CD4-positive, CD25-positive, alpha-beta regulatory T cell (primary cell): ENCODE measurements around the gene CCDC9. TPM values are rescaled to one million over a fixed set of nuclear protein-coding genes. Genes with fewer than 3 reads are reported as not detected.

ENCODE experiments used
- ATAC-seq, 2 donors: fragments of 150-1000 bp; cut with Tn5 transposase; one replicate each; pipeline ENCODE4 v1.10.0; 2021; ENCODE audit warnings: low read depth in 2 of 2, moderate number of reproducible peaks in 2 of 2, moderate library complexity in 1 of 2
- DNase-seq, 3 donors: peaks; one replicate each; pipeline versions ENCODE4 v3.0.0 to v3.0.0-alpha.2; 2012 to 2022; ENCODE audit warnings: mixed read lengths in 1 of 3
- H3K27ac ChIP-seq: one replicate; pipeline ENCODE4 v1.7.0; 2013; ENCODE audit warnings: mild to moderate bottlenecking, low read length; ENCODE audit not compliant: insufficient read depth, poor library complexity, severe bottlenecking
- H3K27me3 ChIP-seq: one replicate; pipeline ENCODE4 v1.7.0; 2013; ENCODE audit warnings: low read length; ENCODE audit not compliant: control insufficient read depth, insufficient read depth
- H3K36me3 ChIP-seq: one replicate; pipeline ENCODE4 v1.7.0; 2013; ENCODE audit warnings: mild to moderate bottlenecking, low read length, moderate library complexity; ENCODE audit not compliant: control insufficient read depth, insufficient read depth
- H3K4me1 ChIP-seq: 2 replicates; pipeline ENCODE4 v1.7.0; 2013; ENCODE audit warnings: mild to moderate bottlenecking, low read length; ENCODE audit not compliant: insufficient read depth, control insufficient read depth, poor library complexity, severe bottlenecking
- H3K4me3 ChIP-seq: one replicate; pipeline ENCODE4 v1.7.0; 2013; ENCODE audit warnings: low read depth, mild to moderate bottlenecking, low read length, moderate library complexity
- H3K9me3 ChIP-seq, 2 experiments: 1 replicate in 1 of 2; 2 replicates in 1 of 2; pipeline ENCODE4 v1.7.0; 2013; ENCODE audit warnings: low read length in 2 of 2, mild to moderate bottlenecking in 1 of 2, moderate library complexity in 1 of 2; ENCODE audit not compliant: control insufficient read depth in 2 of 2
- H3K27ac Mint-ChIP-seq, 3 donors: one replicate each; pipeline ENCODE4 v1.8.0; 2020 to 2022; ENCODE audit warnings: mild to moderate bottlenecking in 3 of 3, mixed read lengths in 3 of 3, moderate library complexity in 2 of 3
- H3K27me3 Mint-ChIP-seq: one replicate; pipeline ENCODE4 v1.8.0; 2022; ENCODE audit warnings: mild to moderate bottlenecking, mixed read lengths
- H3K36me3 Mint-ChIP-seq: one replicate; pipeline ENCODE4 v1.8.0; 2020; ENCODE audit warnings: mixed read lengths
- H3K4me1 Mint-ChIP-seq, 4 donors: one replicate each; pipeline ENCODE4 v1.8.0; 2020 to 2022; ENCODE audit warnings: mixed read lengths in 4 of 4, mild to moderate bottlenecking in 1 of 4
- H3K4me3 Mint-ChIP-seq, 4 donors: one replicate each; pipeline ENCODE4 v1.8.0; 2020 to 2022; ENCODE audit warnings: mild to moderate bottlenecking in 4 of 4, mixed read lengths in 4 of 4, moderate library complexity in 3 of 4
- H3K9me3 Mint-ChIP-seq, 7 donors: one replicate each; pipeline ENCODE4 v1.8.0; 2020 to 2022; ENCODE audit warnings: mixed read lengths in 7 of 7, mild to moderate bottlenecking in 3 of 7, moderate library complexity in 2 of 7
- polyA plus RNA-seq, 4 donors: library from polyadenylated mRNA; unstranded; fragments of 300-500 nt; fragmentation: Illumina TruSeq; gene quantifications; one replicate each; pipeline ENCODE4 v1.2.3, GENCODE V29; 2021
- total RNA-seq: library from RNA; stranded (reverse); gene quantifications from one replicate; pipeline ENCODE4 v1.2.3, GENCODE V29; 2022

Gene CCDC9
- total and polyA plus RNA-seq, 5 donors from 2014 or later: 7.3 to 44.1 (median 12.7) TPM

DNA sequence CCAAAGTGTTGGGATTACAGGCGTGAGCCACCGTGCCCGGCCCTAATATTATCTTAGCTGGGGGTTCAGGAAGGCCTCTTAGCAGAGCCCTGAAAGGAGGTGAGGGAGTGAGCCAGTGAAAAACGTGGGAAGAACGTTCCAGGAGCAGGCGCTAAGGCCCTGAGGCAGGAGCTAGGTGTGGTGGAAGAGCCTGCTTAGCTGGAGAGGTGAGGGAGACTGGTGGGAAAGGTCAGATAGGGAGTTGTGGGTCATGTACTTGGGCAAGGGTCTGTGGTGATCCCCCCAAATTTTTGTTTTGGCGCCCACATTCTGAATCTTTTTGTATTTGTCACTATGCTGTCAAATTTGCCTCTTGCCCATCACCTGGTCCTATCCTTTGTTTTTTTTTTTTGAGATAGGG is 13.3 kb downstream of the CCDC9 start:
- Mint-ChIP-seq H3K4me1 (peaks cover 4 to 14% (median 5%) of the 10 kb centered on the region in 4 donors), H3K27me3 (peaks cover 7% of the 10 kb centered on the region), H3K27ac (peak overlapping the region in 1 of 3 donors; percentile 52), H3K9me3 (peaks cover 0 to 1% (median 0%) of the 10 kb centered on the region in 7 donors), H3K4me3 (peak overlapping the region in 2 of 4 donors; percentile 48 to 84), H3K36me3 (peaks cover 22% of the 10 kb centered on the region)
- Histone ChIP-seq H3K4me1 (peaks cover 14% of the 10 kb centered on the region), H3K27me3 (no peaks in the 10 kb centered on the region), H3K4me3 (no peak overlapping the region), H3K27ac (no peak overlapping the region), H3K9me3 (no peaks in the 10 kb centered on the region), H3K36me3 (peaks cover 26% of the 10 kb centered on the region)
- DNase-seq (no peak), ATAC-seq (no peak)

GRCh38 chr19:47270408-47270807 is 14.1 kb downstream of the CCDC9 start:
- no peak for ATAC-seq

DNA sequence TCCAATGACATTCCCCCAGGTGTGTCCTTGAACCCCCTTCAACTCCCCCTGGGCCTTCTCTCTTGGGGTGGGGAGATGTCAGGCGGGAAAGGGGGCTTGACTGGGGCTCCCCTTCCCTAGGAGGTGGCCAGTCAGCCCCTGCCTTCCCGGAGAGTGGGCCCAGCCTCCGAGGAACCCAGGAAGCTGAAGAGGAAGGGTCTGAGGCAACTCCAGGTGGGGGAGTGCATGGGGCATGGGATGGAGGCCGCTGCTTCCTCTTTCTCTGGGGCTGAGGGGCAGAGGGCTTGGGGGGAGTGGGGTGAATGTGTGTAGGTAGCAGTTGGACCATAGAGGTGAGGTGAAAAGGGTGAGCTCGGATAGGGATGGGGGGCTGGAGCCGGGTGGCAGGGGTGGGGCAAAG is 15.6 kb downstream of the CCDC9 start:
- peaks cover 7% of the 10 kb centered on the region for H3K27me3 Mint-ChIP-seq
- H3K27ac Mint-ChIP-seq: peak overlapping the region in 2 of 3 donors; percentile 87 to 99
- H3K4me1 Mint-ChIP-seq: peaks cover 4 to 22% (median 7%) of the 10 kb centered on the region in 4 donors
- no peak overlapping the region for H3K4me3 ChIP-seq
- H3K27me3 ChIP-seq: no peaks in the 10 kb centered on the region
- ATAC-seq: no peak
- peaks cover 0 to 1% (median 0%) of the 10 kb centered on the region in 7 donors for H3K9me3 Mint-ChIP-seq
- H3K9me3 ChIP-seq: no peaks in the 10 kb centered on the region
- DNase-seq: no peak
- H3K36me3 ChIP-seq: peaks cover 12% of the 10 kb centered on the region
- H3K4me3 Mint-ChIP-seq: peak overlapping the region in 3 of 4 donors; percentile 46 to 100 (median 87)
- no peak overlapping the region for H3K27ac ChIP-seq
- H3K4me1 ChIP-seq: peaks cover 22% of the 10 kb centered on the region
- H3K36me3 Mint-ChIP-seq: peaks cover 18% of the 10 kb centered on the region

More at GRCh38 chr19:47270408-47270807, 14.1 kb downstream of the CCDC9 start:
- no peaks in the 10 kb centered on the region for H3K27me3 ChIP-seq
- Mint-ChIP-seq H3K4me1 (peaks cover 4 to 15% (median 5%) of the 10 kb centered on the region in 4 donors), H3K4me3 (peak overlapping the region in 3 of 4 donors; percentile 36 to 89 (median 84)), H3K36me3 (peaks cover 19% of the 10 kb centered on the region), H3K9me3 (peaks cover 0 to 1% (median 0%) of the 10 kb centered on the region in 7 donors), H3K27me3 (peaks cover 7% of the 10 kb centered on the region), H3K27ac (peak overlapping the region in 1 of 3 donors; percentile 67)
- peaks cover 19% of the 10 kb centered on the region for H3K4me1 ChIP-seq
- peaks cover 20% of the 10 kb centered on the region for H3K36me3 ChIP-seq
- H3K4me3 ChIP-seq: no peak overlapping the region
- no peak overlapping the region for H3K27ac ChIP-seq
- H3K9me3 ChIP-seq: no peaks in the 10 kb centered on the region
- no peak for DNase-seq

GRCh38 chr19:47272448-47273312 is 16.4 kb downstream of the CCDC9 start:
- DNase-seq: peak in 2 of 3 donors; percentile 49 to 50
- peak overlapping the region; percentile 13 for H3K4me3 ChIP-seq

GRCh38 chr19:47273313-47274070 is 17.2 kb downstream of the CCDC9 start:
- Histone ChIP-seq H3K4me3 (peak overlapping the region; percentile 77), H3K4me1 (peaks cover 22% of the 10 kb centered on the region), H3K27ac (peak overlapping the region; percentile 97), H3K36me3 (peaks cover 7% of the 10 kb centered on the region), H3K9me3 (no peaks in the 10 kb centered on the region), H3K27me3 (no peaks in the 10 kb centered on the region)
- DNase-seq (peak; percentile 85 to 94 (median 89)), ATAC-seq (peak; percentile 58 to 61)
- Mint-ChIP-seq H3K4me3 (peak overlapping the region; percentile 97 to 100 (median 98)), H3K27me3 (peaks cover 7% of the 10 kb centered on the region), H3K36me3 (peaks cover 9% of the 10 kb centered on the region), H3K4me1 (peaks cover 4 to 26% (median 7%) of the 10 kb centered on the region in 4 donors), H3K9me3 (peaks cover 0 to 1% (median 0%) of the 10 kb centered on the region in 7 donors), H3K27ac (peak overlapping the region; percentile 97 to 99 (median 99))

More at GRCh38 chr19:47272448-47273312, 16.4 kb downstream of the CCDC9 start:
- H3K36me3 Mint-ChIP-seq: peaks cover 15% of the 10 kb centered on the region
- H3K36me3 ChIP-seq: peaks cover 7% of the 10 kb centered on the region
- H3K27ac Mint-ChIP-seq: peak overlapping the region; percentile 87 to 99 (median 99)
- H3K27me3 Mint-ChIP-seq: peaks cover 7% of the 10 kb centered on the region
- H3K27me3 ChIP-seq: no peaks in the 10 kb centered on the region
- H3K9me3 Mint-ChIP-seq: peaks cover 0 to 1% (median 0%) of the 10 kb centered on the region in 7 donors
- peak overlapping the region; percentile 97 for H3K27ac ChIP-seq
- H3K4me1 Mint-ChIP-seq: peaks cover 4 to 23% (median 7%) of the 10 kb centered on the region in 4 donors
- H3K4me3 Mint-ChIP-seq: peak overlapping the region; percentile 87 to 100 (median 98)
- peaks cover 22% of the 10 kb centered on the region for H3K4me1 ChIP-seq
- ATAC-seq: no peak
- no peaks in the 10 kb centered on the region for H3K9me3 ChIP-seq

GRCh38 chr19:47274071-47274890 is 18.0 kb downstream of the CCDC9 start, which contains the start of gene INAFM1:
INAFM1 (plus strand) TSS chr19:47274885; CDS start chr19:47274920, 35 bp downstream.
- Histone ChIP-seq H3K9me3 (no peaks in the 10 kb centered on the region), H3K36me3 (peaks cover 7% of the 10 kb centered on the region), H3K27ac (peak within 1 kb of the TSS; percentile 97), H3K4me1 (peaks cover 22% of the 10 kb centered on the region), H3K4me3 (peak within 1 kb of the TSS; percentile 77), H3K27me3 (no peaks in the 10 kb centered on the region)
- Mint-ChIP-seq H3K4me1 (peaks cover 0 to 26% (median 7%) of the 10 kb centered on the region in 4 donors), H3K9me3 (peaks cover 0 to 1% (median 0%) of the 10 kb centered on the region in 7 donors), H3K36me3 (peaks cover 9% of the 10 kb centered on the region), H3K4me3 (peak within 1 kb of the TSS; percentile 97 to 100 (median 98)), H3K27me3 (peaks cover 7% of the 10 kb centered on the region), H3K27ac (peak within 1 kb of the TSS; percentile 97 to 99 (median 99))
- DNase-seq (peak; percentile 94 to 99 (median 99)), ATAC-seq (peak; percentile 70 to 72)
